DOHH2 (cell line): ENCODE results near the gene PARP9.

Experiments used
- H3F3A ChIP-seq: fragments of 200-600 bp; sonication (generic), shearing (Covaris generic); 2 replicates; pipeline ENCODE4 v1.6.0; 2016; ENCODE audit warnings: antibody characterized with exemption, mild to moderate bottlenecking; ENCODE audit not compliant: control insufficient read depth, insufficient read depth
- H3K27ac ChIP-seq: fragments of 200-600 bp; sonication (generic); 2 replicates; pipeline ENCODE4 v1.5.1; 2014; ENCODE audit warnings: low read depth, mild to moderate bottlenecking, low read length, moderate library complexity
- H3K27me3 ChIP-seq: fragments of 200-600 bp; sonication (generic); 2 replicates; pipeline ENCODE4 v1.6.1; 2014; ENCODE audit warnings: mild to moderate bottlenecking, low read length, mixed read lengths; ENCODE audit not compliant: control insufficient read depth
- H3K36me3 ChIP-seq: fragments of 200-600 bp; sonication (generic); 2 replicates; pipeline ENCODE4 v1.6.1; 2014; ENCODE audit warnings: mild to moderate bottlenecking, low read length, moderate library complexity, mixed read lengths; ENCODE audit not compliant: control insufficient read depth
- H3K4me1 ChIP-seq: fragments of 200-600 bp; sonication (generic); 2 replicates; pipeline ENCODE4 v1.6.1; 2014; ENCODE audit warnings: mild to moderate bottlenecking, low read length, mixed read lengths; ENCODE audit not compliant: control insufficient read depth
- H3K4me2 ChIP-seq: fragments of 200-600 bp; sonication (generic); 2 replicates; pipeline ENCODE4 v1.6.0; 2014; ENCODE audit warnings: mild to moderate bottlenecking, low read length, moderate library complexity
- H3K4me3 ChIP-seq: fragments of 200-600 bp; sonication (generic); 2 replicates; pipeline ENCODE4 v1.5.1; 2014; ENCODE audit warnings: mild to moderate bottlenecking, low read length, mixed read lengths
- H3K79me2 ChIP-seq: fragments of 200-600 bp; sonication (generic); 2 replicates; pipeline ENCODE4 v1.6.1; 2014; ENCODE audit warnings: mild to moderate bottlenecking, low read length, mixed read lengths; ENCODE audit not compliant: control insufficient read depth
- H3K9me2 ChIP-seq: fragments of 200-600 bp; sonication (generic); replicated peaks from 2 replicates; pipeline ENCODE4 v1.6.1; 2014; ENCODE audit warnings: mild to moderate bottlenecking, low read length, mixed read lengths; ENCODE audit not compliant: control insufficient read depth
- H3K9me3 ChIP-seq: fragments of 200-600 bp; sonication (generic); 2 replicates; pipeline ENCODE4 v1.6.1; 2014; ENCODE audit warnings: antibody characterized with exemption, low read length, mixed read lengths; ENCODE audit not compliant: control insufficient read depth, insufficient read depth
- H4K20me1 ChIP-seq: fragments of 200-600 bp; sonication (generic); 2 replicates; pipeline ENCODE4 v1.6.0; 2014; ENCODE audit warnings: low read depth, mild to moderate bottlenecking, antibody characterized with exemption, low read length, moderate library complexity; ENCODE audit not compliant: control insufficient read depth, insufficient read depth
- EZH2phosphoT487 ChIP-seq: fragments of 200-600 bp; sonication (generic); IDR thresholded peaks from 2 replicates; pipeline ENCODE4 v1.6.1; 2017; ENCODE audit warnings: borderline replicate concordance, mild to moderate bottlenecking, antibody characterized with exemption, low read length, moderate library complexity, mixed read lengths
- TF ChIP-seq, protein P1 (sequence below): fragments of 200-600 bp; sonication (generic); IDR thresholded peaks from one replicate; pipeline ENCODE4 v1.5.1; 2014; ENCODE audit warnings: antibody characterized with exemption, mild to moderate bottlenecking, low read depth, low read length; ENCODE audit not compliant: poor library complexity, severe bottlenecking

Gene PARP9

DNA sequence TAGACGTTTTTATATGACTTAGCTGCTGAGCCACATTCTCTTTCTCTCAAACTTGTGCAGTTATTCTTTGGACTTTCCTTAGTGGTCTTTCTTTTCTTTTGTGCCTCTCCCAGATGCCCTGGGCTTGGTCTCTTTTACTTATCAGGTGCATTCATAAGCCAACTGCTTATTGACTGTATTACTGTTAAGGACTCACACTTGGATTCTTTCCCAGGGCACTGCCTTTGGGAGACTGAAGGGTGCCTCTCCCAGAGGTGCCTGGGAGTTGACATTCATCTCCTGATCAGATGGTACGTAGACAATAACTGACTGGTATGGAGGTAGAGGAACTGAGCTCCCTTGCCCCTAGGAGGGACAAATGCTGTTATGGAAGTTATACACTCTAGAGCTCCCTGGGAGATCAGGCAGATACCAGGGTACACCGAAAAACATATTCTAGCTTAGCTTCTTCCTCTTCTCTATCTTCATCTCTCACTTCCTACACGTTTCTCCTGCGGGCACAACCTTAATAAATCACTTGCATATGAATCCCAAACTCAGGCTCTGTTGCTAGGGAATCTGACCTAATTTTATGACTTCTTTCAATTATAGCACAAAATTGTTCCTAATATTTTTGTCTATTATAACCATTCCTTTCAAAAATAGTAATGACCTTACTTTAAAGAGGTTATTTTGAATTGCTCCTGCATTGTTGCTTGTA is 38.1 kb upstream of the PARP9 start:
- Histone ChIP-seq H4K20me1 (no peaks in the 10 kb centered on the region), H3K9me2 (no peaks in the 10 kb centered on the region), H3K27ac (no peak overlapping the region), H3K27me3 (0 out of 2 replicates have a peak, but pooled peaks cover 6% of the 10 kb centered on the region), H3K36me3 (no peaks in the 10 kb centered on the region), H3K79me2 (no peaks in the 10 kb centered on the region), H3K4me1 (no peaks in the 10 kb centered on the region), H3K9me3 (no peaks in the 10 kb centered on the region), H3F3A (no peaks in the 10 kb centered on the region), H3K4me2 (no peak overlapping the region), H3K4me3 (no peak overlapping the region)
- TF ChIP-seq EZH2phosphoT487: no peak
- TF ChIP-seq, protein P1, sequence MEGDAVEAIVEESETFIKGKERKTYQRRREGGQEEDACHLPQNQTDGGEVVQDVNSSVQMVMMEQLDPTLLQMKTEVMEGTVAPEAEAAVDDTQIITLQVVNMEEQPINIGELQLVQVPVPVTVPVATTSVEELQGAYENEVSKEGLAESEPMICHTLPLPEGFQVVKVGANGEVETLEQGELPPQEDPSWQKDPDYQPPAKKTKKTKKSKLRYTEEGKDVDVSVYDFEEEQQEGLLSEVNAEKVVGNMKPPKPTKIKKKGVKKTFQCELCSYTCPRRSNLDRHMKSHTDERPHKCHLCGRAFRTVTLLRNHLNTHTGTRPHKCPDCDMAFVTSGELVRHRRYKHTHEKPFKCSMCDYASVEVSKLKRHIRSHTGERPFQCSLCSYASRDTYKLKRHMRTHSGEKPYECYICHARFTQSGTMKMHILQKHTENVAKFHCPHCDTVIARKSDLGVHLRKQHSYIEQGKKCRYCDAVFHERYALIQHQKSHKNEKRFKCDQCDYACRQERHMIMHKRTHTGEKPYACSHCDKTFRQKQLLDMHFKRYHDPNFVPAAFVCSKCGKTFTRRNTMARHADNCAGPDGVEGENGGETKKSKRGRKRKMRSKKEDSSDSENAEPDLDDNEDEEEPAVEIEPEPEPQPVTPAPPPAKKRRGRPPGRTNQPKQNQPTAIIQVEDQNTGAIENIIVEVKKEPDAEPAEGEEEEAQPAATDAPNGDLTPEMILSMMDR: no peak

GRCh38 chr3:122598556-122598955 is 34.5 kb upstream of the PARP9 start:
- no peak overlapping the region for H3K4me2 ChIP-seq
- H3K36me3 ChIP-seq: no peaks in the 10 kb centered on the region
- H3K9me2 ChIP-seq: no peaks in the 10 kb centered on the region
- H3K27me3 ChIP-seq: 0 out of 2 replicates have a peak, but pooled peaks cover 3% of the 10 kb centered on the region
- no peak overlapping the region for H3K4me3 ChIP-seq
- no peaks in the 10 kb centered on the region for H3K79me2 ChIP-seq
- TF ChIP-seq EZH2phosphoT487: no peak
- TF ChIP-seq, protein P1: no peak
- H4K20me1 ChIP-seq: no peaks in the 10 kb centered on the region
- no peaks in the 10 kb centered on the region for H3K9me3 ChIP-seq
- H3F3A ChIP-seq: no peaks in the 10 kb centered on the region
- no peaks in the 10 kb centered on the region for H3K4me1 ChIP-seq
- H3K27ac ChIP-seq: no peak overlapping the region

DNA sequence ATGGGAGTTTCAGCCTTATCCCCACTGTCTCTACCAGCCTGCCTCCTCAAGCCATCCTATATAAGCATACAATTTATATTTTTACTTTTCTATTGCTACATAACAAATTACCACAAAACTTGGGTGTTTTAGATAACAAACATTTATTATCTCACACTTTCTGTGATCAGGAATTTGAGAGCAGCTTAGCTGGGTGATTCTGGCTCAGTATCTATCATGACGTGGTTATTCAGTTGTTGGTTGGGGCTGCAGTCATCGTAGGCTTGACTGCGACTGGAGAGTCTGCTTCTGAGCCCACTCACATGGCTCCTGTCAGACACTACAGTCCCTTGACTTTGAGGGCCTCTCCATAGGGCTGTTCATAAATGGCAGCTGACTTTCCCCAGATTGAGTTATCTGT is 34.1 kb upstream of the PARP9 start:
- Histone ChIP-seq H3F3A (no peaks in the 10 kb centered on the region), H3K4me2 (no peak overlapping the region), H3K9me2 (no peaks in the 10 kb centered on the region), H3K36me3 (no peaks in the 10 kb centered on the region), H3K4me1 (no peaks in the 10 kb centered on the region), H3K4me3 (no peak overlapping the region), H3K9me3 (no peaks in the 10 kb centered on the region), H3K27me3 (0 out of 2 replicates have a peak, but pooled peaks cover 3% of the 10 kb centered on the region), H3K79me2 (no peaks in the 10 kb centered on the region), H3K27ac (no peak overlapping the region), H4K20me1 (no peaks in the 10 kb centered on the region)
- TF ChIP-seq, protein P1: no peak
- no peak for TF ChIP-seq EZH2phosphoT487
